CMK (cell line): ENCODE results near the gene PLD4.
"Not testable (repeated sequence)": the region's sequence is repeated elsewhere in the genome, so short reads cannot be mapped to it uniquely, and the experiment has no call there.

Experiments used
- DNase-seq: peaks from one replicate; pipeline ENCODE4 v3.0.0-alpha.2; 2010; ENCODE audit warnings: low read depth

Gene PLD4

DNA sequence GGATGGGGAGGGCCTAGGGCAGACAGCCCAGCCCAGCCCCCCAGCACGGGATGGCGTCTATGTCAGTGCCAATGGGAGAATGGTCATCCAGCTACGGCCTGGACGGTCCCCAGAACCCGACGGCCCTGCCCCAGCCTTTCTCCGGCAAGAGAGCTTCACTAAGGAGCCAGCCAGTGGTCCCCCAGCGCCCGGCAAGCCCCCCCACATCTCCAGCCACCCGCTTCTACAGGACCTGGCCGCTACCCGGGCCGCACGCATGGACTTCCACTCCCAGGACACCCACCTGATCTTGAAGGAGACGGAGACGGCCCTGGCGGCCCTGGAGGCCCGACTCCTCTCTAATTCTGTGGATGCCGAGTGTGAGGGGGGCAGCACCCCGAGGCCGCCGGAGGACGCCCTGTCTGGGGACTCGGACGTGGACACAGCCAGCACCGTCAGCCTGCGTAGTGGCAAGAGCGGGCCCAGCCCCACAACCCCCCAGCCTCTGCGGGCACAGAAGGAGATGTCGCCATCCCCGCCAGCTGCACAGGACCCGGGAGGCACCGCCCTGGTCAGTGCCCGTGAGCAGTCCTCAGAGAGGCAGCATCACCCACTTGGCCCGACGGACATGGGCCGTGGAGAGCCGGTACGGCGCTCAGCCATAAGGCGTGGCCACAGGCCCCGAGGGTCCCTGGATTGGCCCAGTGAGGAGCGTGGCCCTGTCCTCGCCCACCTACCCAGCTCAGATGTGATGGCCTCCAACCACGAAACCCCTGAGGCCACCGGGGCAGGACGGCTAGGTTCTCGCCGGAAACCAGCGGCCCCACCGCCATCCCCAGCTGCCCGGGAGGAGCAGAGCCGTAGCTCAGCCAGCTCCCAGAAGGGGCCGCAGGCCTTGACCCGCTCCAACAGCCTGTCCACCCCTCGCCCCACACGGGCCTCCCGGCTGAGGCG, 37.7 kb upstream of the PLD4 start:
- DNase-seq = no peak

DNA sequence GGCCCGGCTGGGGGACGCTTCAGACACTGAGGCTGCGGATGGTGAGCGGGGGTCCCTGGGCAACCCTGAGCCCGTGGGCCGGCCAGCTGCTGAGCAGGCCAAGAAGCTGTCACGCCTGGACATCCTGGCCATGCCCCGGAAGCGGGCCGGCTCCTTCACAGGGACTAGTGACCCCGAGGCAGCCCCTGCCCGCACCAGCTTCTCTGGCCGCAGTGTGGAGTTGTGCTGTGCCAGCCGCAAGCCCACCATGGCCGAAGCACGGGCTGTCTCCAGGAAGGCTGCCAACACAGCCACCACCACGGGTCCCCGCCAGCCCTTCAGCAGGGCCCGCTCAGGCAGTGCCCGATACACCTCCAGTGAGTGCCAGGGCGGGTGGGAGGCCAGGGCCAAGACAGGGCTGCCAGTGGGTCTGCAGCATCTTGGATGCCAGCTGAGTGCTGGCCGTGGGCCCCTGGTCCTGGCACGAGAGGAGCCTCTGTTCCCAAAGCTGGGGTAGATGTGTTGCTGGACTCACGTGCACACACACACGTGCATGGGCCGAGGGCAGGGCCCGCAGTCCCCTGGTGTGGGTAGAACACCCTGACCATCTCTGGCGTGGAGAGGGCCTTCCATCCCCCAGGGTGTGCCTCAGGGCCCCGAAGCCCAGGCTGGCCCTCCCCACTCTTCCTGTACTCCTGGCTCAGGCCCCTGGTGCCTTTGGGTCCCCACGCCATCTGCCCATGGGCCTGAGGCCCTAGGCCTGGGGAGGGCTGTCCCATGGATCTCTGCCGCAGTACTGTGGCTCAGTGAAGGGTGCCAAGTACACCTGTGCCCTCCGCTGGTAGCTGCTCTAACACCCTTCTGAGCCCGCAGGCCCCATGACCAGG, 36.8 kb upstream of the PLD4 start:
- DNase-seq = no peak

DNA sequence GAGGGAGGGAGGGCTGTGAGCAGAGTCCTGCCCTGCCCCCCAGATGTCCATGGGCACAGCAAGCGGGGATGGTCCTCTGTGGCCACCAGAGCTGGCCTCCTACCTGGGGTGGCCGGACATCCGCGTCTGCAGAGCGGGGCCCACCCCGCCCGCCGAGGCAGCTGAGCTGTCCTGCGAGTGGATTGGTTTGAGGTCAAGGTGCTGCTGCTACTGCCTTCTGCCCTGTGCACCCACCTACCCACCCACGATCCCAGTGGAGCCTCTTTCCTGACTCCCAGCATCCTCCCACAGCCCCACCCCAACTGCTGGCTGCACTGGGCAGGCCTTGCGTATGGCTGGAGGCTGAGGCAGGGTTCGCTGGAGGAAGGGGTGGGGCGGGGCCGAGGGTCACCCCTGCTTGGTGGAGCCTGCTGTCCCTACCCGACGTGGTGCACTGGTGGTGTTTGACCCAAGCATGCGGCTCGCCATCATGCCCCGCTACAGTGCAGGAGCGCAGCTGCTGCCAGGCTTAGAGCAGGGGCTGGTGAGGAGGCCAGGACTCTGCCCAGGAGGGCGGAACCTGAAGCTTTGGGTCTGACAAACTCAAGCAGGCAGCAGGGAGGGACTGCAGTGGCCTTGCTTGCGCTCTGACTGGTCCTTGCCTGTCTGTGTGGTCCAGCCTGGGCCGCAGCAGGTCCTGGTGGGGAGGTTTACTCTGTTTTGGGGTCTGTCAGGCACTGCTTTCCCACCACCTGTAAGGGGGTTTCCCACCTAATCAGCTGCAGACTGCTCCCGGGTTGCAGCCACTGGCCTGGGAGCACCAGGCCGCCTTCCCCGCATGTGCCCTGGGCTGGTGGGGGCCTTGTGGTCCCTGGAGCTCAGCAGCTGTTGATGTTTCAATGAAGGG, 35.9 kb upstream of the PLD4 start:
- no peak for DNase-seq

DNA sequence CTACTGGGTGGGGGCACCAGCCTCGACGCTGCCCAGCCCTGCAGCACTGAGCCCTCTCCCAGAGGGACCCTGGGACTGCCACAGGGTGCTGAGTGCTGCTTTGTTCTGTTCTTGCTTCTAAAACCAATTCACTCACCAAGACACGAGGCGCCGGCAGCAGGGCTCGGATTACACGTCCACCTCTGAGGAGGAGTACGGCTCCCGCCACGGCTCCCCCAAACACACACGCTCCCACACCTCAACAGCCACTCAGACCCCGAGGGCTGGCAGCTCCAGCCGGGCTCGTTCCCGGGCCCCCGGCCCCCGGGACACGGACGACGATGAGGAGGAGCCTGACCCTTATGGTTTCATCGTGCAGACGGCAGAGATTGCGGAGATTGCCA, 35.3 kb upstream of the PLD4 start:
- no peak for DNase-seq

DNA sequence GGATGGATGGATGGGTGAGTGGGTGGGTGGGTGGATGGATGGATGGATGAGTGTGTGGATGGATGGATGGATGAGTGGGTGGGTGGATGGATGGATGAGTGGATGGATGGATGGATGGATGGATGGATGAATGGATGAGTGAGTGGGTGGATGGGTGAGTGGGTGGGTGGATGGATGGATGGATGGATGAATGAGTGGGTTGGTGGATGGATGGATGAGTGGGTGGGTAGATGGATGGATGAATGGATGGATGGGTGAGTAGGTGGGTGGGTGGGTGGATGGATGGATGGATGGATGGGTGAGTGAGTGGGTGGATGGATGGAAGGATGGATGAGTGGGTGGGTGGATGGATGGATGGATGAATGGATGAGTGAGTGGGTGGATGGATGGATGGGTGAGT, 34.4 kb upstream of the PLD4 start:
- DNase-seq = not testable (repeated sequence)

- DNase-seq = no peak
Measured at GRCh38 chr14:104891121-104891551, 33.5 kb upstream of the PLD4 start.

DNA sequence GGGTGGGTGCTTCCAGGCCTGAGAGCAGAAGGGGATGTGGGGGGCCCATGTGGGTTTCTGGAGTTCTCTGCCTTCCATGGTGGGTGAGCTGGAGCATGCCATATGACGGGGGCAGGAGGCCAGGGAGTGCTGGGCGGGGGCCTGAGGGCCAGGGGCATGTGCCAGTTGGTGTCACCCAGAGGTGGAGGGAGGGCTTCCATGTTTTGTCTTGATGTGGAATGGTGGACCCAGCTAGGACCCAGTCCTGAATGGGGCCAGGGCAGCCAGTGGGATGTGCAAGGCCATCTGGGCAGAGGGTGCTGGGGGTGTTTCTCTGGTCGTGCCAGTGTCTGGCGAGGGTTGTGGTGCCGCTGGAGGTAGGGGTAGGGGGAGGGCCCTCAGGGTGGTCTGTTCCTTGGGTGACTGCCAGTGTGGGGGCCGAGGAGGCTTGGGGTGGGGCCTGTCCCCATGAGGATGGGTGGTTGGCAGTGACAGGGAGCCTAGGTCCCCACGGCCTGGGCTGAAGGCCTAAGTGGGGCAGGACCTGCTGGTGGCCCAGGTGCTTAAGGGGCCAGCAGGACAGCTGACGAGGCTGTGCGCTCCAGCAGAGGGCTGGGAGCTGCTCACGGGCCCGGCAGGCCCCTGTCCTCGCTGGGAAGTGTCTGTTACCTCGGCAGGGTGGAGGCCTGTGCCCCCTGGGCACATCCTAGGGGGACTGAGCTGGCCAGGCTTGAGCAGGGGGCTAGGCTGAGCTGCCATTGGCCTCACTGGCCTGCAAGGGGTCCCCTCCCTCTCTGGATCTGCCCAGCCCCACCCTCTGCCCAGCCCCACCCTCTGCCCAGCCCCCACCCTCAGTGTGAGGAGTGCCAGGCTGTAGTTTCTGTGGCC, 32.8 kb upstream of the PLD4 start:
- no peak for DNase-seq

GRCh38 chr14:104892531-104893434, 31.9 kb upstream of the PLD4 start:
- no peak for DNase-seq

- no peak for DNase-seq
Measured at GRCh38 chr14:104893435-104894207, 31.1 kb upstream of the PLD4 start.

- DNase-seq = no peak
Measured at GRCh38 chr14:104894331-104895206, 30.1 kb upstream of the PLD4 start.

GRCh38 chr14:104895207-104895785, 29.4 kb upstream of the PLD4 start:
- DNase-seq = no peak

- no peak for DNase-seq
Measured at GRCh38 chr14:104895786-104896661, 28.7 kb upstream of the PLD4 start.

GRCh38 chr14:104897330-104898194, 27.1 kb upstream of the PLD4 start:
- no peak for DNase-seq

- DNase-seq = no peak
Measured at GRCh38 chr14:104898195-104898558, 26.5 kb upstream of the PLD4 start.

- DNase-seq = no peak
Measured at GRCh38 chr14:104898870-104899510, 25.7 kb upstream of the PLD4 start.
